NCI-H2171 (cell line): ENCODE data around the gene NOP10.
A peak's percentile ranks its signal among the peaks of the same experiment; 100 is the strongest.
"Not testable (repeated sequence)": the region's sequence is repeated elsewhere in the genome, so short reads cannot be mapped to it uniquely, and the experiment has no call there.

Source experiments
- DNase-seq: peaks from one replicate; lab custom pipeline; 2025; lab: John Stamatoyannopoulos, UW

NOP10 gene

DNA sequence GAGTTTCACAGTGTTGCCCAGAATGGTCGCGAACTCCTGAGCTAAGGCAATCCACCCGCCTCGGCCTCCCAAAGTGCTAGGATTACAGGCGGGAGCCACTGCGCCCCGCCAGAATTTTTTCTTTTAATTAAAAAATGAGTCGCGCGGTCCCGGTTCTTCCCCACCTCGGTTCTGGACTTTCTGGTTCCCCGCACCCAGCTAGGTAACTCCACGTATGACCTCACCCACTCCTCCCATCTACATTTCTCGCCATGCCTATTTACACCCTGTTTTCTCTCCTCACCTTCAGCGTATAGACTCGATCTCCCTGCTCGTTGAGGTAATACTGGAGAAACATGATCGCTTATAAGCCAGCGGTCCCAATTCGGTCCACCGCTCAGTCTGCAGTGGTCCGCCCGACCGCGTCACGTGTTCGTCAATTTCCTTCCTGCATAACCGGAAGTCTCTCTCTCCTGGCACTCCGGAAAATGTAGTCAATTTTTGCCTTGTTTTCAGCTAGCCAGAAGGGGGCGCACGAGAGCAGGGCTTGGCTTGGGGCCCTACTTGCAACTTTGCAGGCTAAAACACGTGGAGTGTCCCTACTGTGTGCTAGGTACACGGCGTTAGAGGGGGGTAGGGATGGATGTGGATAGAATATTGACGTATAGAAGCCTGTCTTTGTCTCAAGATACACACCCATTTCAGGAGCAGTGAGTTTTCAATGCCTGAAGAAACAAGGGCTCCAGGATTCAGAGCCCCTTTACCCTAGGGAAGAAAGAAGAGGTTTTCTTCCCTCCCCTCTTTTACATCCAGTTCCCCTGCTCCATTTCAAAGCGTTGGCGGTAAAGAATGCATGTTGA lies at the start of gene NOP10, which contains the start of gene NUTM1:
NOP10 (minus strand) TSS at position 400 of the 839 bp plus-strand sequence; CDS start at position 337, 63 bp downstream.
NUTM1 (plus strand) TSS at position 579 of the 839 bp plus-strand sequence. CDS start 382 bp downstream, outside the sequence.
- DNase-seq = peak; percentile 81

DNA sequence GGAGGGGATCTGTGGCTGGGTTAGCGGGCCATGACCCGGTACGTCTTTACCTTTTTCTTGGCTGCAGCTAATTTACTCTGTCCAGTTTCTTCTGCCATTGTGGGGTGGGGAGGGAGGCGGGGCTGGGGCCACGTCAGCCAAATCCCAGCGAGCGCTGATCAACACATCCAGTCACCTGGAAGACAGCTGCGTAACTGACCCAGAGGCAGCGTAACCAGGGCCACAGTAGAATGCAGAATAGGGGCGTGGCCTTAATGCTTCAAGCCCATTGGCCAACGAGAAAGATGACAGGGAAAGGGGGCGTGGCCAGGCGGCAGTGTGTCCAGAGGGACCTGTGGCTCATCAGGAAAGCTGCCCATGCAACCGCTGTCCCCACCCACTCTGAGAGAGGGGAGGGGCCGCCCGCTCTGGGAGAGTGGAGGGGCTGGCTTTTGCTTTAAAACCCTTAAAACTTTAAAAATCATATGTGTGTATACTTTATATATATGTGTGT lies 46.7 kb upstream of the NOP10 start:
- DNase-seq = not testable (repeated sequence)

DNA sequence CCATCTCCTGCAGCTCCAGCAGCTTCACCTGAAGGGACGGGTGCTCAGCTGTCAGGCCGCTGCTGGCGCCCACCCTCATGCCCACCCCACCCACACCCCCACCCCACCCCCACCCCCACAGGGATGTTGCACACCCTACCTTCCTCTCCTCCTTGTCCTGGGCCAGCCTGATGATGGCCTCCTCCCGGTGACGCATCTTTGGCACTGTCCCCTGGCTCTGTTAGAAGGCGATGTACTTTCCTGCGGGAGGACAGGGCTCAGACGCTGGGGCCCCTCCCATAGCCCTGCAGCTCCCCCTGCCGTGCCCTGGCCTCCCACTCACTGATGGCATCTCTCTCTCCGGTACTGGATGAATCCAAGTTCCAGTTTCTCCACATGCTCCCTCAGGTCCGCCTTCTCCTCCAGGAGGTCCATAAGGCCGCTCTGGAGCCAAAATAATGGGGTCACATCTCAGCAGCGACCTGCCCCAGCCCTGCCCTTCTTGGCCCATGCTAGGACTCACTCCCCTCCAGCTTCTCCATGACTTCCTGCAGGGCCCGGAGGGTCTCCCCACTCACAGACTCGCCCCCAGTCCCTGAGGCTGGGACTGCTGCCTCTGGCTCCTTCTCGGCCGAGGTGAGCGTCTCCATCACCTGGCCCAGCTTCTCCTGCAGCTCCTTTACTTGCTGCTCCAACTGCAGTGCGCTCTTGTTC lies 39.0 kb upstream of the NOP10 start:
- DNase-seq = not testable (repeated sequence)

DNA sequence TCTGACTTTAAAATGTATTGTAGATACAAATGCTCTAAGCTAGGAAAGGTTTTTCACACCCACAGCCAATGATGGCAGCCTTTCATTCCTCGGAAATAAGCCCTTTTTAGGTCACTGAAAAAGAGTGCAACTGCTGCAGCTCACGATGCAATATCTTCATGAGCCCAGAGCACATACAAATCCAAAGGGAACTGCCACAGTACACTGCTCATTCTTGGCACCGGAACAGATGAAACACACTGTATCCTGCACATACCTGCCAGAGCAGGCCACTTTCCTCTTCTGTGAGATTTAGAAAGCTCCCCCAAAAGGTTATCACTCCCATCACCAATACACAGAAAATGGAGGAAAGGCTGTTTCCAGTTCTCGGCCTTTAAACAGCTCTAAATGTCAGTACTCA lies 37.6 kb upstream of the NOP10 start:
- DNase-seq = not testable (repeated sequence)

DNA sequence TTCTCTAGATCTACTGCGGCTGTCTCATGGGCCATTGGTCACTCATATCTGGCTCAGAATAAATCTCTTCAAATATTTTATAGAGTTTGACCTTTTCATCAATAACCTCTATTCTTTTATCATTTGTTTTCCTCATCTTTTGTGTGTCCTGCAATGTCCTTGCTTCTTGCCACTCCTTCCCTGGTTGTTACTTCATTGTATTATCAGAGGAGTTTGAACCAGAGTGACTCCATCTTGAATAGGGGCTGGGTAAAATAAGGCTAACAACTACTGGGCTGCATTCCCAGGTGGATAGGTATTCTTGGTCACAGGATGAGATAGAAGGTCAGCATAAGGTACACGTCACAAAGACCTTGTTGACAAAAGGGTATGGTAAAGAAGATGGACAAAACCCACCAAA lies 33.9 kb upstream of the NOP10 start:
- DNase-seq = no peak

DNA sequence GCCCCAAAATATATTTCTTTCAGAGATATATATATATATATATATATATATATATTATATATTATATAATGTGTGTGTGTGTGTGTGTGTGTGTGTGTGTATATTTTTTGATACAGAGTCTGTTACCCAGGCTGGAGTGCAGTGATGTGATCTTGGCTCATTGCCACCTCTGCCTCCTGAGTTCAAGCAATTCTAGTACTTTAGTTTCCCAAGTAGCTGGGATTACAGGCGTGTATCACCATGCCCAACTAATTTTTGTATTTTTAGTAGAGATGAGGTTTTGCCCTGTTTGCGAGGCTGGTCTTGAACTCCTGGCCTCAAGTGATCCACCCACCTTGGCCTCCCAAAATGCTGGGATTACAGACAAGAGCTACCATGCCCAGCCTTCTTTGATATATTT lies 32.6 kb upstream of the NOP10 start:
- not testable (repeated sequence) for DNase-seq

DNA sequence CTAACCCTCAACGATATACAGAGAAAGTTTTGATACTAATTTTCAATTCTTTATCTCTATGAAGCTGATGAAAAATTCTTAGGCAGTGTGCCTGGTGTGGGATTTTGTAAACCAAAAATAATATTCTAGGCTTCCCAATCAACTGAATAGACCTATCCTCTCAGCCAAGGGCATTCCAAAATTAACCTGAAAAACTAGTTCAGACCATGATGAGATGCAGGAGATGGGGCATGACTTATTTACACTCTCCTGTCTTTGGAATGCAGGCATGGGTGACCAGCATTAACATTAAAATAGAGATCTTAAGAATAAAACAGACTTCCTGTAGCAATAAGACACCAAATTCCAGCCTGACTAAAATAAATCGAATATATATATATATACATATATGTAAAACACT lies 31.9 kb upstream of the NOP10 start:
- no peak for DNase-seq

DNA sequence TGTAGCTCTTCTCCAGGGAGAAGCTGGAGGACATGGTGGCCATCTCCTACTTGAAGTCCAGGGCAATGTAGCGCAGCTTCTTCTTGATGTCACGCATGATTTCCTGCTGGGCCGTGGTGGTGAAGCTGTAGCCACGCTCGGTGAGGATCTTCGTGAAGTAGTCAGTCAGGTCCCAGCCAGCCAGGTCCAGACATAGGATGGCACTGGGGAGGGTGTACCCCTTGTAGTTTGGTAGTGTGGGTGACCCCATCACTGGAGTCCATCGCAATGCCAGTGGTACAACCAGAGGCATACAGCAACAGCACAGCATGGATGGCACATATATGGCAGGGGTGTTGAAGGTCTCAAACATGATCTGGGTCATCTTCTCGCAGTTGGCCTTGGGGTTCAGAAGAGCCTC lies 31.0 kb upstream of the NOP10 start:
- DNase-seq = no peak

DNA sequence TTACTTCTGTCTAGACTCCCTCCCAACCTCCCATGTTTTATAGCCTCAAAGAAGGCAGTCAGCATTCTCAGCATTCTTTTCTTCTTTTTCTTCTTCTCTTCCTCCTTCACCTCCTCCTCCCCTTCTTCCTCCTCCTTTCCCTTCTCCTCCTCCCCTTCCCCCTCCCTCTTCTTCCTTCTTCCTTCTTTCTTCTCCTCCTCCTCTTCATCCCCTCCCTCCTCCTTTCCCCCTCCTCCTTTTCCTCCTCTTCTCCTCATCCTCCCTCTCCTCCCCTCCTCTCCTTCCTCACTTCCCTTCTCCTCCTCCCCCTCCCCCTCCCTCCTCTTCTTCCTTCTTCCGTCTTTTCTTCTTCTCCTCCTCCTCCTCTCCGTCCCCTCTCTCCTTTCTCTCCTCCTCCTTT lies 27.7 kb upstream of the NOP10 start:
- DNase-seq = no peak

DNA sequence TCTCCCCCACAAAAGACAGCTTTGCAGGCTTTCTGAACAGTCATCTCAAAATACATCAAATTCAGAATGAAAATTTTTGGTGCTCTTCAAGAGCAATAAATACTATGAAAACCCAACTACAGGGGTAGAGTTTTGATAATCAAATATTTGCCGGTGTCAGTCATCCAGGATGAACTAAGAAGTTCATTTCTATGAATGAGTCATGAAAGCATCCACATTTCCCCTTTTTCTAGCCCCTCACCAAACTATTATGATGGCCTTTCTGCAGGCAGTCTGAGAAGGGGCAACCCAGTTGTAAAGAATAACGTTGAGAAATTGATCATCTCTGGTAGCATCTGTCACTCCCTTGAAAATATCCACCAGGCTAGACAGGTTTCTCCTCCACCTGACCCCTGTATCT lies 27.2 kb upstream of the NOP10 start:
- DNase-seq = no peak

DNA sequence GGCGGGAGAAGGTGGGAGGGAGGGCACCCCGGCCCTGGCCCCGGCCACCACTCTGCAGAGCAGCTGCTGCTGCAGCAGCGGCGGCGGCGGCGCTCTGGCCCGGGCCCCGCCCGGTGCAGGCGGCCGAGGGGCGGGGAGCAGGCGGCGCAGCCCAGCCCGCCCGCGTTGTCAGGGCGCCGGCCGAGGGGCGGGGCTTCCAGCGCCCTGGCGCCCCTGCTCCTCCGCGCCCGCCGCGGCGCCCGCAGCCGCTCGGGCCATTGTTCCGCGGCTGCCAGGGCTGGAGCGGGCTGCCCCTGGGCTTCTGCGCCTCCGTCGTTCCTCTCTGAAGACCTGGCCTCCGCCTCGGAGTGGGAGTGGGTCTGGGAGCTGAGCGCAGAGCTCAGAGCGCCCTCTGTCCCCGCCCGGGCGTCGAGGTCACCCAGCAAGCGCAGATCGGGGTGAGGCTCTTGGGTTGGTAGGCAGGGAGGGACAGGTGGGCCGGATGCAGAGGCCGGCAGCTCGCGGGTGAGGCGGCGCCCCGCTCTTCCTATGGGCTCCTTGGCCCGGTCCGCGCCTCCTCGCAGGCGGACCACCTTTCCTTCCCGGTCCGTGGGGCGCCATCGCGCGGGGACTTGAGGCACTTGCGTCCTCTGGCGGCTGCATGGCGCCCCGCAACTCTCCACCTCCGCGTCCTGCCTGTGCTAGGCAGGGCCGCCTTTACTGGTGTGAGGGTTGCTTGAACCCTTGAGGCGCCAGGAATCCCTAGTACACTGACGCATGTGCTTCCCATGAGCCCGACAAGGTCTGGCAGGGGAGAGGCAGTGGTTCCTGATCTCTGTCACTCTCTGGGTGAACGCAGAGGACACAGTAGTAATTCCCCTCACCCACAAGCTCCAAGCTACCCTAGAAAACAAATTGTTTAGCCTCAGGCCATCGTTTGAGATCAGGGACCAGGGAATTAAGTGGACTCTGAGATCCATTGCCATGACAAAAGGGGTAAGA lies 24.5 kb upstream of the NOP10 start, which contains the start of gene LPCAT4:
LPCAT4 (minus strand) TSS at position 96 of the 981 bp plus-strand sequence. CDS start 96 bp downstream, outside the sequence.
- DNase-seq = peak; percentile 90

DNA sequence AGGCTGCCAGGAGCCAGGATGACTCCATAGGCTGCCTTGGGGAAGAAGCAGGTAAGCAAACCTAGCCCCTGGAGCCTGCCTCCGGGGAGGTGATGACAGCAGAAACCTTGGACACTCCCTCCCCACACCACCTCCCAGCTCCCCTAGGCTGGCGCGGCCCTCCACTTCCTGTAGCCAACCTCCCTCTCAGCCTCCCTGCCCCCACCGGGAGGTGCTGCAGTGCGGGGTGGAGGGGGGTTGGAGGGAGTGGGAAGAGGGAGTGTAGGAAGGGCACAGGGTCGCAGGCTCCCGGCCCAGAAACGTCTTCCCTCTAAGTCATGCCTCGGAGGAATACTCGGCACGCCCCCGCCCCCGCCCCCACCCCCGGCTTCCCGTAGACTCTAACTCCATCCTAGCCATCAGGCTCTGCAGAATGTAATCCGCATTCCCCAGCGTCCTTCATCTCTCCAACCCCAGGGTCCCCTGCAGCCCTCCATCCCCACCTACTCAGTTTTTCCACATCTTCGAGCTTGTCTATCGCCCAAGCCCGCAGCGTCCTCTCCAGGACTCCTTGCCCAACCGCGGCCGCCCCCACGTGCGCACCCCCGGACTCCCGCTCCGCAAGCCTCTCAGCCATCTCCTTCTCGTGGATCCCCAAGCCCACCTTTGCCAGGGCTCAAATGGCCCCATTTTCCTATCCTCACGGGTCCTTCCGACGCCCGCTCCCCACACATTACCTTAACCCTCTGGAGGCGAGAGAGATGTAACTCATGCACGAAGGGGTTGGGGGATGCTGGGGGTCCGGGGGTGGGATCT lies 23.5 kb upstream of the NOP10 start:
- peak; percentile 24 for DNase-seq

DNA sequence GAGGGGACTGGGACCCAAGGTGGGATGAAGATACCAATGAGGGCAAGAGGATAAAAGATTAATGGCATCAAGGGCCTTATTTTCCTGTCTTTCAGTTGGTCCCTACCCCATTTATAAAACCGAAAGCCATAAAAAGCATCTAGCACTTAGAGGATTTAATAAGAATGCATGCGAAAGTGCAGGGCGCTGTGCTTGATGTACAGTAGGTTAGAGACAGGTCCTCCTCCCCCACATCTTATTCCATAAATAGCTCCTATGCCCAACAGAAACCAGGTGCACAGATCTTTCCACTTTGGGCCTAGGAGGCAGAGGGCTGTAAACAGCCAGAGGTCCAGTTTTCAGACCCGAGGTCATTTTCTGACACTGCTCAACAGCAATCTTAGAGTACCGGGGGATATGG lies 22.9 kb upstream of the NOP10 start:
- no peak for DNase-seq

DNA sequence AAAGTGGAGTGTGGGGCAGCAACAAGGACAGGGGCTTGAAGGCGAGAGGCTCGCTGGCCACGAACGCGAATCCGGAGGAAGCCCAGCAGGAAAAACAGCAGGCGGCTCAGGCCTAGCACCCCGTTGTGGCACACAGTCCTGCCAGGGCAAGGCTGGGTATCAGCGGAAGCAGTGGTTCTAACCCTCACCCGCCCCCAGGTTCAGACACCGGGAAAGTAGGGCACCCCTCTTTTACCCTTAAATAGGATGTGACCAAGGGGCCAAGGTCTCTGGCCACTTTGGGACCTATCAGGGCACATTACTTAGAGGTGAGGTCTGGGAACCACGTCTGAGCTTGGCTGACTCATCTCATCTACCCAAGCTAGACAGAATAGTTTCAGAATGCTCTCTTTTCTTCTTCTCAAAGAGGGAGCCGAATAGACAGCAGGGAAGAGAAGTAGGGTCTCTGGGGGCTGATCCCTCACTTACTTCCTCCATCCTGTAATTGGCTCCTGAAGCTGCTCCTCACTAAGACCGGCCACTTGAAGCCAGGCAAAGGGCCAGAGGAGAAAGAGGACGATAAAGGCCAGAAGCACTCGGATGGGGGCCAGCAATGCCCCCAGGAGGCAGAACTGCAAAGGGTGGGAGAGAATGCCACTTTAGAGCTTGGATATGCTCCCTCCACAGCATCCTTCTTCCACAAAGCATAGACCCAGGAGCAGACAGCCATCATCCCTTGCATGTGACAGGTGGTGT lies 22.3 kb upstream of the NOP10 start:
- DNase-seq = no peak

DNA sequence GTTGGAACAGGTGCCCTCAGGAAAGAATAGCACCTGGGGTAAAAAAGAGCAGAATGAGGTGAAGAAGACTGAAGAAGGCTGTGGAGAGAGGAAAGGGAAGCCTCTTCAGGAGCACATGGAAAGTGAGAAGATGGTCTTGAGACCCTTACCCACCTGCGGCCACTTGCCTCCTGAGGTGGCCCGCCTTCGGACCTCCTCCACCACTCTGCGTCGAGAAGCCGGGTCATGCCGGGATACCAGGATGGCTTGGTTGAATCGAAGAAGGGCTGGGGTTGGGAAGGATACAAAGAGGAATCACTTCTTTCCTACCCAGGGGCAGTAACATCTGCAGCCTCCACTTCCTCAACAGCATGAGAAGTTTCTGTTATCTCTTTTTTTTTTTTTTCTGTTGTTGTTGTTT lies 21.1 kb upstream of the NOP10 start:
- DNase-seq = no peak

DNA sequence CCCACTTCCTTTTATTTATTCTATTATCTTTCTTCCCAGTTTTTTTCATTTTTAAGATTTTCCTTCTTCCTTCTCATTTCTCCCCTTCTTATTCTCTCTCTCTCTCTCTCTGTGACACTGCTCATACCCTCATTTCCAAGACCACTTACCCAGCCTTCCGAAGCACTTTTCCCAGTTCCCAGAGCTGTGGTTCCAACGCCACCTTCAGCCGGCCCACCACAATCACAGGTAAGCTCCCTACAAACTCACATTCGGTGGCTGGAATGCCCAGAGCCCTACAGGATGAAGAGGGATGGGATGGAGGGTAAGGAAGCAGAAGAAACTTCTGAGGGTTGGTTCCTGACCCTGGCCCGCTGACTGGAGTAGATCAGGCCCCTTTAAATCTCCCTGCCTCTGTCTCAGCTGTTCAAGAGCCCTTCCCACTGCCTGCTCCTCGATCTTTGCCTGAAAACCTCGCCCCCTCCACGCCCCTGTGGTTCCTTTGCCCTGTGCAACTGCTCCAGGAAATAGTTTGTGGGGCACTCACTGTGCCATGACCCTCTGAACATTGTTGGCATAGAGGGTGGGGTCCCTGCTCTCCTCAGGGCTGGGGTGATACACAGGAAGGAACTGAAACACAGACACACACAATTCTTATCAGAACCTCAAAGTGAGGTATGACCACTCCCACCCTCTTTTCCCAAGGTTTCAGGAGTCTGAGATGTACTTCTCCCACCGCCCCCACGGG lies 19.3 kb upstream of the NOP10 start:
- DNase-seq = no peak

DNA sequence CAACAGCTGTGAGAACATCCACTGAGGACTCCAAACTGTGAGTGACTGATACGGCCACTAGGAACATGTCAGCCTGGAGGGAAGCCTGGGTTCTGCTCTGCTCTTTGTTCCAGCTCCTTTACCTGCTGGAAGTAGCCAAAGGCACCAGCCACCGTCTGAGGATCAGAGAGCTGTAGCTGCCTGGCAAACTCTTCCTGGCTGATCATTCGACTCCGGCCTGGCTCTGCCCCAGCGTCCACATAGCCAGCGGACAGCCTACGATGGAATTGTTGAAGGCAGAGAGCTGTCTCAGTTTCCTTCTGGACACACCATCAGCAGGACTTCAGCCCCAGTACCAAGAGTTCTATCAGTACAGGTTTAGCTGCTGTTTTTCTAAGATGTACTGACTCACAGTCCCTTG lies 18.3 kb upstream of the NOP10 start:
- DNase-seq = no peak

DNA sequence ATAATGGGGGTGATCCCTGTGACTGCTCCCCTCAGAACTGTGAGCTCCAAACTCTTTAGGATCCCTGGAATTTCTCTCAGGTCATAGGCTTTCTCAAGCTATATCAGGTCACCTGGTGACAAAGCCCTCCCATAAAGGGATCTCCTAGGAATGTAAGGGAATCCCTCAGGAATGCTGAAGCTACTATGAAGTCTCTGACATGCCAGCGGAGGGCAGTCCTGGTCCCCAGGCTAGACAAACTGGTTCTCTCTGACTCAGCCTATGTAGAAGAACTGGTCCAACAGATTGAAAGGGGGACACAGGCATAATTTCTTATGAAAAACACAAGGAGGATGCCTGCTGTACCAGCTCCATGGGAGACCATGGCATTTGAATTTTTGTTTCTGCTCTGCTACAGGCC lies 17.4 kb upstream of the NOP10 start:
- no peak for DNase-seq

DNA sequence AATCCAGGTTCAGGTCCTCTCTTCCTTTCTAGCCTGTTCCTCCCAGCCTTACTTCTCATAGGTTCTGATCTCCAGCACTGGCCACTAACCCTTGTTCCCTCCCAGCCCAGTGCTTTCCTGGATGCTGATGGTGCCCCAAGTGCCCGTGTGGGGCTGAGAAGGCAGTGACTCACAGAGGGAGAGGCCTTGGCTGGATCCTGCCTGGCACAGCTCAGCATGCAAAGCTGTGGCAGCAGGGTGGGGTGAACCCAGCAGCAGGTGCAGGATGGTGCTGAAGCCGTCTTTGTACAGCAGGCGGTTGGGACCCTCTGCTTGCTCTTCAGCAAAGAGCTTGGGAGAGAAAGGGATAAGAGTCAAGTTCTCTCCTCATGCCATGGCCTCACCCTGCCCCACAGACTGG lies 16.5 kb upstream of the NOP10 start:
- DNase-seq = no peak

DNA sequence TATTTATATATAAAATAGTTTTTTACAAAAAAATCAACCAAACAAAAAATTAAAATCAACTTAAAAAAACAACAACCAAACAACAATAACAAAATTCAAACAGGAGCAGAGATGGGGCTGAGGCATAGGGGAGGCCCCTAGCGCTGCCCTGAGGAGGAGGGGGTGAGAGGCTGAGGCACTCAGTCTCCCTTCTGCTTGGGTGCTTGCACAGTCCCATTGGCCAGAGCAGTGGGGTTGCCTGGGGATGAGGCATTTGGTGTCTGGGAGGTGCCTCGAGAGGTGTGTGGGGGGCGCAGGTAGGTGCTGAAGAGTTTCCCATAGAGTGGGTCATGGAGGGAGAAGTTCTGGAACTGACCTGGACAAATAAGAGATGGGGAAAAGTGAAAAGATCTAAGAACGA lies 16.0 kb upstream of the NOP10 start:
- DNase-seq = no peak
